KMS-11 (cell line): ENCODE data around the gene CHST11.

ENCODE experiments used
- H2AFZ ChIP-seq: fragments of 200-600 bp; sonication (generic); 2 replicates; pipeline ENCODE4 v1.6.1; 2016; ENCODE audit warnings: antibody characterized with exemption, mixed run types, low read depth
- H3K27ac ChIP-seq: fragments of 200-600 bp; sonication (generic); 2 replicates; pipeline ENCODE4 v1.6.1; 2016; ENCODE audit warnings: mild to moderate bottlenecking, mixed run types
- H3K27me3 ChIP-seq: fragments of 200-600 bp; sonication (generic); 2 replicates; pipeline ENCODE4 v1.6.1; 2017; ENCODE audit warnings: mild to moderate bottlenecking, low read depth, mixed run types, moderate library complexity; ENCODE audit not compliant: insufficient read depth
- H3K36me3 ChIP-seq: fragments of 200-600 bp; sonication (generic); 2 replicates; pipeline ENCODE4 v1.6.1; 2017; ENCODE audit warnings: mild to moderate bottlenecking, mixed run types; ENCODE audit not compliant: insufficient read depth
- H3K4me1 ChIP-seq: fragments of 200-600 bp; sonication (generic); 2 replicates; pipeline ENCODE4 v1.6.1; 2016; ENCODE audit warnings: mild to moderate bottlenecking, low read depth, mixed run types; ENCODE audit not compliant: poor library complexity, severe bottlenecking
- H3K4me2 ChIP-seq: fragments of 200-600 bp; sonication (generic); 2 replicates; pipeline ENCODE4 v1.7.0; 2016; ENCODE audit warnings: mild to moderate bottlenecking, mixed run types
- H3K4me3 ChIP-seq: fragments of 200-600 bp; sonication (generic); IDR thresholded peaks from 2 replicates; pipeline ENCODE4 v1.6.1; 2017; ENCODE audit warnings: low read depth, low read length, mixed read lengths; ENCODE audit not compliant: insufficient read depth
- H3K79me2 ChIP-seq: fragments of 200-600 bp; sonication (generic); 2 replicates; pipeline ENCODE4 v1.6.1; 2016; ENCODE audit warnings: low read depth, mixed run types; ENCODE audit not compliant: insufficient read depth
- H3K9ac ChIP-seq: fragments of 200-600 bp; sonication (generic); 2 replicates; pipeline ENCODE4 v1.6.1; 2016; ENCODE audit warnings: mild to moderate bottlenecking, mixed run types
- H4K20me1 ChIP-seq: fragments of 200-600 bp; sonication (generic); 2 replicates; pipeline ENCODE4 v1.6.1; 2016; ENCODE audit warnings: mild to moderate bottlenecking, mixed run types; ENCODE audit not compliant: insufficient read depth
- TF ChIP-seq, protein P1 (sequence below): fragments of 200-600 bp; sonication (generic); conservative IDR thresholded peaks from 2 replicates; pipeline ENCODE4 v1.6.1; 2017; ENCODE audit warnings: low read depth, mild to moderate bottlenecking, antibody characterized with exemption, low read length, moderate library complexity, mixed read lengths

The CHST11 gene

DNA sequence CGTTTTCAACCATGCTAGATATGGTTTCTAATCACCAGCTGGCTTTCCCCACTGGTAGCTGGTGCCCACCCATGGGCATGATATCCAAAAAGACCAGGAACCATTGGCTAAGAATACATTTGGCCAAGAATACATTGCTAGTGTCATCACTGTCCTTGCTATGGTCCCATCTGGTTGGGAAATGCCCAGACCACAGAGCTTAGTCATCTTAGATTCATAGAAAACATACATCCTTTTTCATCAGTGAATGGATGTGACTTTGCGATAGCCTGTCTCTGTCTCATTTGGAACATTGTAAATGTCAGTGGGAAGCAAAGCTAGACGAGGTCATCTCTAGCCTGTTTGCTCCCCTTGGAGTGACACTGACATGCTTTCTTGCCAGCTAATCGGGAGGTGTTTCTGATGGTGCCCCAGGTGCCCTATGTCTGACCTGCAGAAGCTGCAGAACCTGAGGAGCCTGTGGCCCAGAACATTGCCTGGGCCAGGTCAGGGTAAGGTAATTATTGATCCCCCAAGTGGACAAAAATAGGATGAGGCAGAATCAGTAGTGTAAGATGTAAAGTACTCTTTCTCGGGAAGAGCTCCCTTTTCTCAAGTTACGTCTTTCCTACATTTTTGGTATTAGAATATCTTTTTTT is 306.5 kb downstream of the CHST11 start:
- Histone ChIP-seq H3K9ac (no peak overlapping the region), H3K4me2 (no peak overlapping the region), H3K4me1 (no peaks in the 10 kb centered on the region), H3K27me3 (no peaks in the 10 kb centered on the region), H3K27ac (no peak overlapping the region), H3K36me3 (no peaks in the 10 kb centered on the region), H2AFZ (no peak overlapping the region), H3K4me3 (no peak overlapping the region), H4K20me1 (no peaks in the 10 kb centered on the region), H3K79me2 (no peaks in the 10 kb centered on the region)
- TF ChIP-seq, protein P1, sequence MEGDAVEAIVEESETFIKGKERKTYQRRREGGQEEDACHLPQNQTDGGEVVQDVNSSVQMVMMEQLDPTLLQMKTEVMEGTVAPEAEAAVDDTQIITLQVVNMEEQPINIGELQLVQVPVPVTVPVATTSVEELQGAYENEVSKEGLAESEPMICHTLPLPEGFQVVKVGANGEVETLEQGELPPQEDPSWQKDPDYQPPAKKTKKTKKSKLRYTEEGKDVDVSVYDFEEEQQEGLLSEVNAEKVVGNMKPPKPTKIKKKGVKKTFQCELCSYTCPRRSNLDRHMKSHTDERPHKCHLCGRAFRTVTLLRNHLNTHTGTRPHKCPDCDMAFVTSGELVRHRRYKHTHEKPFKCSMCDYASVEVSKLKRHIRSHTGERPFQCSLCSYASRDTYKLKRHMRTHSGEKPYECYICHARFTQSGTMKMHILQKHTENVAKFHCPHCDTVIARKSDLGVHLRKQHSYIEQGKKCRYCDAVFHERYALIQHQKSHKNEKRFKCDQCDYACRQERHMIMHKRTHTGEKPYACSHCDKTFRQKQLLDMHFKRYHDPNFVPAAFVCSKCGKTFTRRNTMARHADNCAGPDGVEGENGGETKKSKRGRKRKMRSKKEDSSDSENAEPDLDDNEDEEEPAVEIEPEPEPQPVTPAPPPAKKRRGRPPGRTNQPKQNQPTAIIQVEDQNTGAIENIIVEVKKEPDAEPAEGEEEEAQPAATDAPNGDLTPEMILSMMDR = no peak

DNA sequence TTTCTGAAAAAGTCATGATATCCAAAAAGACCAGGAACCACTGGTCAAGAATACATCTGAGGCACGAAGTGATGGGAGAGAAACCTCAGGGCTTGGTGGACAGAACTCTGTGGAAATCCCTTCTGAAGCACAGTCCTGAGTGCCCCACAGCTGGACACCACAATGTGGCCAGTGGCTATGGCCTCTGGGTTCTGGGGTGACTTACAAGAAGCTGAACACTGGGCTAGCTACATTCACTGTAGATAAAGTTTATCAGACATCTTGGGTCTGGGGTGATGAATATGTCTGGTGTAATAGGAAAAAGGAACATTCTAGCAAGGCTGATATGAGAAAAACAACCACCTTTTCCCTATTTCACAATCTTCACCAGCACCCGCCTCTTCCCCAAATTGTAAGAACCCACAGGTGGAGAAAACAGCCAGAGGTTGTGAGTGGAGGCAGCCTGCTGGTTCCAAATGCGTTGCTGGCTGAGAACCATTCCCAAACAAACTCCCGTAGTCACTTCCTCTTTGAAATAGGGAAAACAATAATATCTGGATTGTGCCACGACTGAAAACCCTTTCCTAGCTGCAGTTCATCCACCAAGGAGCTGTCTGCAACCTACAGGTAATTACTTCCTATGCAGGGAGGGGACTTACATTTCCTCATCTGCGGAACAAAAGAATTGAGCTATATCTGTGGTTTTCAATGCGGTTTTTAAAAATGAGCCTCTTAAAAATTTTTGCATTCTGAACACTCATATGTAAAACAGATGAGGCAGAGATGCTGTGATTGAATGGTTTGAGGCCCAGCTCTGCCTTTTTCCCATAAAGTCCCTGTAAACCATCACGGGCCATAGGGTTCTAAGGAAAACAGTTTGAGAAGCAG is 307.7 kb downstream of the CHST11 start:
- H3K27me3 ChIP-seq = no peaks in the 10 kb centered on the region
- H3K4me3 ChIP-seq = no peak overlapping the region
- TF ChIP-seq, protein P1 = no peak
- H2AFZ ChIP-seq = no peak overlapping the region
- H3K27ac ChIP-seq = no peak overlapping the region
- H3K36me3 ChIP-seq = no peaks in the 10 kb centered on the region
- no peaks in the 10 kb centered on the region for H3K79me2 ChIP-seq
- no peaks in the 10 kb centered on the region for H3K4me1 ChIP-seq
- no peak overlapping the region for H3K9ac ChIP-seq
- no peak overlapping the region for H3K4me2 ChIP-seq
- H4K20me1 ChIP-seq = no peaks in the 10 kb centered on the region

DNA sequence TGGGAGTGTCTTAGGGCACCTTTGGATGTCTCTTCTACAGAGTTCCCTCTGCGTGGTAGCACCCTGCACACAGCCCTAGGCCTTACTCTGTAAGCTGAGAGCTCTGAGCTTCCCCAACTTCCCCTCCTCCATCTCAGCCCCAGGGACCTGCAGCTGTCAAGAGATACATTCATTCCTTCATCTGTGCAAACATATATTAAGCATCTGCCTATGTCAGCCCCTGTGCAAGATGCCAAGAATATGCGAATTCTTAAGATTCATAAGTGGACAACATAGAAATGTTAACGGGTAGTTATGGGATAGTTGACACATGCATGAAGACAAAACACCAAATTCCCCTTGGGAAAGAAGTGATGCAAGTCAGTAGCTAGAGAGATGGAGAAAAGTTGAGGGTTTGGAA is 310.5 kb downstream of the CHST11 start:
- Histone ChIP-seq H3K4me2 (no peak overlapping the region), H4K20me1 (no peaks in the 10 kb centered on the region), H3K27me3 (no peaks in the 10 kb centered on the region), H3K27ac (no peak overlapping the region), H2AFZ (no peak overlapping the region), H3K36me3 (no peaks in the 10 kb centered on the region), H3K4me1 (no peaks in the 10 kb centered on the region), H3K79me2 (no peaks in the 10 kb centered on the region), H3K4me3 (no peak overlapping the region), H3K9ac (no peak overlapping the region)
- TF ChIP-seq, protein P1 = no peak

DNA sequence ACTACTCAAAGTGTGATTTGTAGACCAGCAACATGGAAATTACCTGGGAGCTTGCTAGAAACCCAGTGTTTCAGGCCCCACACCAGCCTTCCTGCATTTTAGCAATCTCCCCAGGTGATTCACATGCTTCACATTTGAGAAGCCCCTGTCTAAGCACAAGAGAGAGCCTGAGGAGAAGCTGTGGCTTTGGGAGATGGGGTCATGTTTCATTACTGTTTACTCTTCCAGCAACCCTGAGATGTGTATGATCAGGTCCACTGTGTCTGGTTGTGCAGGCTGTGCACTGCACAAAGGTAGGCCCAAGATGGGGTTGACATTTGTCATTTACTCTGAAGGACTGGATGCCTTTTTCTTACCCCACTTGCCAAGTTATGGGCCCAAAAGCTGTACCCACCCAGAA is 311.3 kb downstream of the CHST11 start:
- no peaks in the 10 kb centered on the region for H3K4me1 ChIP-seq
- H3K4me2 ChIP-seq = no peak overlapping the region
- H3K27me3 ChIP-seq = no peaks in the 10 kb centered on the region
- H3K27ac ChIP-seq = no peak overlapping the region
- no peak overlapping the region for H3K9ac ChIP-seq
- H4K20me1 ChIP-seq = no peaks in the 10 kb centered on the region
- TF ChIP-seq, protein P1 = no peak
- no peaks in the 10 kb centered on the region for H3K79me2 ChIP-seq
- no peaks in the 10 kb centered on the region for H3K36me3 ChIP-seq
- no peak overlapping the region for H3K4me3 ChIP-seq
- no peak overlapping the region for H2AFZ ChIP-seq
